ENCODE data around the gene COL5A3.
"Not testable (repeated sequence)": the region's sequence is repeated elsewhere in the genome, so short reads cannot be mapped to it uniquely, and the experiment has no call there.

Gene COL5A3

DNA sequence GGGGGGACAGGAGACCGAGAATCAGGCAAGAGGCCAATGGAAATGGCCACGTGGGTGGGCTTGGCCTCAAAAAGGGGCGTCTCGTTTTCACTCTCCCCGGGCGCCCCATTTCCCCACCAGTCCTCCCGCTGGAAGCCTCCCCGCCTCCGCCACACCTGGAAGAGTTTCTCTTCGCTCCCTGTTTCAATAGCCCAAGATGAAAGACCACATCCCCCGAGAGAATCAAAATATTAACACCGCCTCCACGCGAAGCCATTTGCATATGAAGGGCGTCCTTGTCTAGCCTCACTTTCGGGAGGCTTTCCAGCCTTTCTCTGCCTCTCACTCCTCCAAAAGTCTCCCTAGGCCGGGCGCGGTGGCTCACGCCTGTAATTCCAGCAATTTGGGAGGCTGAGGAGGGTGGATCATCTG is 73.3 kb downstream of the COL5A3 start:
- DNase-seq (ENCODE audit: low read depth in 3 of 3) = no peak

DNA sequence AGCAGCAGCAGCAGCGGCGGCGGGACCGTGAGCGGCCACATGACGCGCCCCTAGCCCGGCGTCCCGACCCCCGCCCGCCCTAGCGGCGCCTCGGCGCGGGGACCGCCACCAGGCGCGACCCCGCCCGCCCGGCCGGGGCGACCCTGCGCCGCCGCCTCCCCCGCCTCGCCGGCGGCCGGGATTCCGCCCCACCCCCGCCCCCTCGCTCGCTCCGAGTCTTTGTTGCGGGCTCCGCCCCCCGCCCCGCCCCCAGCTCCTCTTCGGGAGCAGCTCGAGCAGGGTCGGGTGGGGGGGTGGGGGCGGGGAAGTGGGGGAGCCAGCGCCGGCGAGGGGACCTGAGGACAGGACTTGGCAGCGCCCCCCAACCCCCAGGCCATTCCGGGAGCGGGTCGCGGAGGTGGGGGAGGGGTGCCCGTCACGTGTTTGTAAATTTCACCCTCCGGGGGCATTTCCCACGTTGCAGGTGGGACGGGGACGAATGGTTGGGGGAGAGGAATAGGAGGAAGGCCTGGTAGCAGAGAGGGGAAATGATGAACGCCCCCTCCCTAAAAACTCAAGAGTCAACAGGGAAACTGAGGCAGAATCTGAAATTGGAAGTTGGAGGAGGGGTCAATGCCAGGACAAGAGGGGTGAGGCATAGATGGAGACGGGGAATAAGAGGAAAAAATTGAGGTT is 73.8 kb downstream of the COL5A3 start, which contains the start of gene OLFM2:
Gene OLFM2, minus strand, starts transcription at position 190 of the 675 bp plus-strand sequence. Its CDS starts 149 bp downstream, at position 41.
- DNase-seq (ENCODE audit: low read depth in 3 of 3) = no peak

DNA sequence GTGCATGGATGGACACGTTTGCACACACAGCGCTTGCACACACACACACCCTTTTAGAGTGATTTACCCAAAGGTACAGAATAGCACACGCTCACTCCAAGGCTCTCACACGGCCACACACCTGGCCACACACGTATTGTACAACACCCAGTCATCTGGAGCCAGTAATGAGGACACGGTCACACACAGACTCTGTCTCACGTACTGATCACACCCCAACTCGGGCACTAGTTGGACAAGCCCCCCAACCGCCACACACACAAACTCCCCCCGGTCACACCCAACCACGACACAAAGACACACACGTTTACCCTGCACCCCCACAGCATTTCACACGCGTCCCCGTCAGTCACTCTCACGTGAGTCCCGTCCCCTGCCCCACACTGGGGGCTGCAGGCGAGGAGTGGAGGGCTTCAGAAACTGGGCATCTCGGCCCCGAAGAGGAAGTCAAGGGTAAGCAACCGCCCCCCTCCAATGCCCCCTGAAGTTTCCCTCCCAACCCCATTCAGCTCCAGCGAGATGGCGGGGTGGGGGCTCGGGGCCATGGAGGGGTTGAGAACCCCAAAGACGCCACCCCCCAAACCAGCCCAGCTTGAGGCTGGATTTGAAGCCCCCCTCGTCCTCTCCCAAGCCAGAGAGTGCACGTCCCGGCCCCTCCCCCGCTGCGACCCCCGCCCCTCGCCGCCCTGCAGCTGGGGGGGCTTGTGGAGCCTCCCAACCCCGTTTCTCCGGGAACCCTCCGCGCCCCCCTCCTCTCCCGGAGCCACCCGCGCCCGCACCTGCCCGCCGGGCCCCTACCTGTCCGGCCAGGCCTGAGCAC is 74.6 kb downstream of the COL5A3 start:
- DNase-seq (ENCODE audit: low read depth in 3 of 3) = no peak

DNA sequence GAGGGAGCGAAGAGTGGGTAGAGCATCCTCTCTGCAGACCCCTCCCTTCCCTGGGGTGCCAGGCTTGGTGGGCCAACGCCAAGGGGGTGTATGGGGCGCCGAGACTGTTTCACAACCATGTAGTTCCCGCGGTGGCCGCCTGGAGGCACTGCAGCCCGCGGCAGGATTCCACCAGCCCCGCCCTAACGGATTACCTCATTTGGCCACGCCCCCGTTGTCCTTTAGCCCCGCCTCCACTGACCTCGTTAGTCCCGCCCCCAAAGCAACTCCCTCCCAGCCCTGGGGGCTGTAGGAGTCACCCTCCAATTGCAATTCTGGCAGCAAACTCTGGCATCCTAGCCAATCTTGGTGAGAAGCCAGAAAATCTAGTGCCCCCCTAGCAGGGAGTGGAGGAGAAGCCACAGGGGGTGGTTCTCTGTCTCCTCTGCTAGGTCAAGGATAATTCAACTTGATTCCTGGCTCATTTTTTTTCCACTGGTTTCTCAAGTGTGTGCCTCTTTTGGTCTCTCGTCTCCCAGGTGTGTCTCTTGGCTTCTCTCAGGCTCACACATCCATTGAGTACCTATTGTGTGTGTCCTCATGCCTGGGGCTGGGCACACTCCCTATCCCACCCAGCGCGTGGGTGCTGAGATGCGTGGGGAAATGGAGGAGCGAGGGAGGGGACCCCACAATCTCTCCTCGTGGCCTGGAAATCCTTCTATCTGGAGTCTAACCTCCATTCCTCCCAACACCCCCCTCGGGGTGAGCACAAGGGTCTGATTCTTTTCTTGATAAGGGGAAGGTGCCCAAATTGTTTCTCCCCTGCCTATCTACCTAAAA is 76.0 kb downstream of the COL5A3 start:
- peak; percentile 78 to 89 (median 88) for DNase-seq (ENCODE audit: low read depth in 3 of 3)

DNA sequence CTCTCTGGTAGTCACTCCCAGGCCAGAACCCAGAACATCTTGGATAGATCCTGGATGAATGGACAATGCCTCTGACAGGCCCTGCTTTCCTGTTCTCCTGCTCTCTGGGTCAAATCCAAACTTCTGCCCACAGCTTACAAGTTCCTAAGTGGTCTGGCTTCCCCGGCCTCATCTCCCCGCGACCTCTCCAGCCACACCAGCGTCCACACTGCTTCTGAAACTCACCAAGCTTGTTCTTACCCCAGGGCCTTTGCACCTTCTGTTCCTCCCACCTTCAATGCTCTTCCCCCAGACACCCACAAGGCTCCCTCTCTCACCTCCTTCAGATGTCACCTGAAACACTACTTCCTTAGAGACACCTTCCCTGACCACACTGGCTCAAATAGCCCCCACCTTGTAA is 77.5 kb downstream of the COL5A3 start:
- DNase-seq (ENCODE audit: low read depth in 3 of 3) = no peak

DNA sequence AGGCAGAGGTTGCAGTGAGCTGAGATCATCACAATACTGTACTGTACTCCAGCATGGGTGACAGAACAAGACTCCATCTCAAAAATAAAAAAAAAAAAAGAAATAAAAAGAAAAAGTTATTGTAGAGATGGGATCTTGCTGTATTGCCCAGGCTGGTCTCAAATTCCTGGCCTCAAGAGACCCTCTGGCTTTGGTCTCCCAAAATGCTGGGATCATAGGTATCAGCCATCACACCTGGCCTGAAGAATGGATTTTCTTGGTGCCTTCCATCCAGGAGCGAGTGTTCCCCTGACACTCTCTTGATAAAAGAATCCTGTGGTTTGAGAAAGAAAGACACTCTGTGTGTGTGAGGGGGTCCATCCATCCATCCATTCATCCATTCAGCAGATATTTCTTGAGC is 78.7 kb downstream of the COL5A3 start:
- no peak for DNase-seq (ENCODE audit: low read depth in 3 of 3)

DNA sequence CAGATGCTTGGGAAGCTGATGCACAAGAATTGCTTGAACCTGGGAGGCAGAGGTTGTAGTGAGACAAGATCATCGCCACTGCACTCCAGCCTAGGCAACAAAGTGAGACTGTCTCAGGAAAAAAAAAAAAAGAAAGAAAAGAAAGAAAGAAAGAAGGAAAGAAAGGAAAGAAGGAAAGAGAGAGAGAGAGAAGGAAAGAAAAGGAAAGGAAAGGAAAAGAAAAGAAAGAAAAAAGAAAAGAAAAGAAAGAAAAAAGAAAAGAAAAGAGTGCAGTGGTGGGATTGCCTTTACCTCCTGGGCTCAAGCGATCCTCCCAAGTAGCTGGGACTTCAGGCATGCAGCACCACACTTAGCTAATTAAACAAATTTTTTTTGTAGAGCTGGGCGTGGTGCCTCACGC is 86.9 kb downstream of the COL5A3 start:
- DNase-seq (ENCODE audit: low read depth in 3 of 3) = no peak

DNA sequence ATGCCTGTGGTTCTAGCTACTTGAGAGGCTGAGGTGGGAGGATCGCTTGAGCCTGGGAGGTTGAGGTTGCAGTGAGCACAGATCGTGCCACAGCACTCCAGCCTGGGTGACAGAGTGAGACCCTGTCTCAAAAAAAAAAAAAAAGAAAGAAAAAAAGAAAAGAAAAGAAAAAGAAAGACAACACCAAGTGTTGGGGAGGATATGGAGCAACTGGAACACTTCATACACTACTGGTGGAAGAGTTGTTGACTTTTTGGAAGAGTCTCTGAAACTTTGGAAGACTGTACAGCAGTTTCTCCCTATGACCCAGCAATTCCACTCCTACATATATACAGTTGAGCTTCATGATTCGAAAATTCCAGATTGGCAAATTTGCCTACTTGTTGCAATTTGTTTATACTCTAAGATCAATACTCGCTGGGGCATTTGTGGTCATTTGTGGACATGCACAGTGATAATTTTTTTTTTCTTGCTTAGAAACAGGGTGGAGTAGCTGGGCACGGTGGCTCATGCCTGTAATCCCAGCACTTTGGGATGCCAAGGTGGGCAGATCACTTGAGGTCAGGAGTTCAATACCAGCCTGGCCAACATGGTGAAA is 87.4 kb downstream of the COL5A3 start:
- DNase-seq (ENCODE audit: low read depth in 3 of 3) = not testable (repeated sequence)

DNA sequence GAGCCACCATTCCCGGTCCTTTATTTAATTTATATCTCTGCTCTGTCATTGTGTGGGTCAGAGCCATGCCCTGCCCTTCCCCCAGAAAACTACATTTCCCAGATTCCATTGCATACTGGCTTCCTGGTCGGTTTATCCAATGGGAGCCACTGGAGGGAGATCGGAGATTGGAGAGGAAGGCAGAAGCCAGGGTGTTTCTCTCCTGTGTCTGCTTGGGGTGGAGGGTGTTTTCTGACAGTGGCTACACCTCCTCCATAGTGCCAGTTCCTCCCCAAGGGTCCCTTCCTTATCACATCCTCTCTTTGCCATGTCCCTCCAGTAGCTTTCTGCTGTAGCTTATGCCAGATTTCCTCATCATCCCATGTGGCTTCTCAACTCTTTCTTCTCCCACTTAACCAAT is 93.0 kb downstream of the COL5A3 start:
- peak in 1 of 3 donors; percentile 7 for DNase-seq (ENCODE audit: low read depth in 3 of 3)

DNA sequence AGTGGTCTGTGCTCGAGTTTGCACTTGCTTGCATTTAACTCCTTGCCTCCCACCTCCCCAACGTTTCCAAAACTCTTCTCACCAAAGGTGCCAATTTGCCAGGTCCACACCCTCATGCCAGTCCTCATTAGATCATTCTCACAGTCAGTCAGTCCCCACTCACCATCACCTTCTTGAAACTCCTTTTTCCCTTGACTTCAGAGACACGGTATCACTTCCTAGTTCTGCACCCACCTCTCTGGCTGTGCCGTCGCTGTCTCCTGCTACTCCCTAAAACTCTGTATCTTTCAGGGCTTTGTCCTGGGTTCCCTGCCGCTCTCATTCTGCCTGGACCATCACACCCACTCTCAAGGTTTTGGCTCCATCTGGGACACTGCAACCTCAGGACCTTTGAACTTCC is 93.6 kb downstream of the COL5A3 start:
- DNase-seq (ENCODE audit: low read depth in 3 of 3) = no peak

DNA sequence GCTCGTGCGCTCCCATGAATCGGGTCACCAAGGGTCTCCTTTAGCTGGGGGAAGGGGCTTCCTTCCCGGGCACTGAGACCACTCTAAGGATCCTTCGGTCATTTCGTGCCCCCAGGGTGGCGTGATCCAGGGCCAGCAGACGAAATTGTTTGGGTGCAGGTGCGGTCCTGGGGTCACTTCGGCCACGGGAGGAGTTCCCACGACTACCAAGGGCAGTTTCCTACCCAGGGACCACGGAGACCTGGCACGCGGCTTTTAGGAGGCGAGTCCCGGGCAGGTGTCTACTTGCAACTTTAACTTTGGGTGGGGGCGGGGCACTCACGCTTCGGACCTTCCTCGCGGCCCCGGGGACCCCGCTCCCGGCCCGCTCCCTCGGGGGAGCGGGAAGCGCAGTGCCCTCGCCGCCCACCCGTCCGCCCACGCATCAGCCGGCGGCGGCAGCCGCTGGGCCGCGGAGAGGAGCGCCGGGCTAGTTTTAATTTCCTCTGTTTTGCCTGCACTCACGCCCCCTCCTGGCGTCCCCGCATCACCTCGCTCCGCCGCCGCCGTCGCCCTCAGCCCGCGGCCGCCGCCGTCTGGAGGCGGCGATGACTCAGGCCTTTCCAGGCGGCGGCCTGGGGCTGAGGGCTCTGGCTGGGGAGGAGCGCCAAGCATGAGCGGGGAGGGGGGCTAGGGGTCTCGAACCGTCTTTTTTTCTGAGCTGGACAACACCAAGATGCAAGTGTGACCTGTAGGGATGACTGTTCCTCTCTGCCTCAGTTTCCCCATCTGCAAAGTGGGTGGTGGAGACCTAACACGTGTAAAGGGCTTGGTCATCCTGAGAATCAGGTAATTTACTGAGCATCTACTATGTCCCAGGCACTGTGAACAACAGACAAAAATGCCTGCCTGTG is 95.7 kb downstream of the COL5A3 start:
- DNase-seq (ENCODE audit: low read depth in 3 of 3) = peak; percentile 65 to 84 (median 67)

DNA sequence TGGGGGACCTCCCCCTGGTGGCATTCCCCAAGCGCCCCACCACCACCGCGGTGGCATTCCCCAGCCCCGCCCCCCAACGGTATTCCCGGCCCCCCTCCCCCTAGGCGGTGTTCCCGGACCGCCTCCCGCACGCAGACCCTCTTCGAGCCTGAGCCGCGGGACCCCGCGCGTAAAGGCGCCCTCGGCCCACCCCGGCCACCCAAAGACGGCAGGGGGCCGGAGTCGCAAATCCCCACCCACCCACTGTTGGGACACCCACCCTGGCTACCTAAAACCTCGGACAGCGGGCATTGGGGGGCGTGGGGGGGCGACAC is 96.3 kb downstream of the COL5A3 start:
- no peak for DNase-seq (ENCODE audit: low read depth in 3 of 3)

DNA sequence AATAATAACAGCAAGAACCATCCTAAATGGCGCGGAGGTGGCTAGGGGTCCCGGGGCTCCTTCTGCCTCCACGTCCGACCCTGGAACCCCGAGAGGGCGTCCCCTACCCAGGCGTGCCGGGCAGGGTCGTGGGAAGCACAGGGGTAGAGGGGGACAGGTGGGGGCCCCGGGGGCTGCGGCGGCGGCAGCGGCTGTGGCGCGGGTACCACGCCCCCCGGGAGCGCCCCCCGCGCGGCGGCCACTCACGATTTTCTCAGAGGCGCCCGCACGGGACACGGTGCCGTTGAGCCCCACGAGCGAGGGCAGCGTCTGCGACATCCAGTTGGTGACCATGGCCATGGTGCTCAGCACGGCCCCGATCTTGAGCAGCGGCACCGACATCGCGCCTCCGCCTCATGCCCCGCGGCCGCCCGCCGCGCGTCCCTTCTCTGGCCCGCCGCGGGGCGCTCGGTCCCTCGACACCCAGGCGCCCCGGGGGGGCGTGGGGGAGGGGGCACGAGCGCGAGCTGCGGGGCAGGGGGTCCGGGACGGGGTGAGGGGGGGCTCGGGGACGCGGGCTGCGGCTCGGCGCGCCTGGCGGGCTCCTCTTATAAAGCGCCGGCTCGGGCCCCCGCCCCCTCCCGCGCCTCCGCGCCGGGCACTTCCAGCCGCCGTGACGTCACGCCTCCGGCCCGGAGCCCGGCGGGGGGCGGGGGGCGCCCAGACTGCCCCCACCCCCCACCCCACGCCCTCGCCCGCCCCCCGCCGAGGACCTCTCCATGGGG is 96.9 kb downstream of the COL5A3 start:
- DNase-seq (ENCODE audit: low read depth in 3 of 3) = no peak

DNA sequence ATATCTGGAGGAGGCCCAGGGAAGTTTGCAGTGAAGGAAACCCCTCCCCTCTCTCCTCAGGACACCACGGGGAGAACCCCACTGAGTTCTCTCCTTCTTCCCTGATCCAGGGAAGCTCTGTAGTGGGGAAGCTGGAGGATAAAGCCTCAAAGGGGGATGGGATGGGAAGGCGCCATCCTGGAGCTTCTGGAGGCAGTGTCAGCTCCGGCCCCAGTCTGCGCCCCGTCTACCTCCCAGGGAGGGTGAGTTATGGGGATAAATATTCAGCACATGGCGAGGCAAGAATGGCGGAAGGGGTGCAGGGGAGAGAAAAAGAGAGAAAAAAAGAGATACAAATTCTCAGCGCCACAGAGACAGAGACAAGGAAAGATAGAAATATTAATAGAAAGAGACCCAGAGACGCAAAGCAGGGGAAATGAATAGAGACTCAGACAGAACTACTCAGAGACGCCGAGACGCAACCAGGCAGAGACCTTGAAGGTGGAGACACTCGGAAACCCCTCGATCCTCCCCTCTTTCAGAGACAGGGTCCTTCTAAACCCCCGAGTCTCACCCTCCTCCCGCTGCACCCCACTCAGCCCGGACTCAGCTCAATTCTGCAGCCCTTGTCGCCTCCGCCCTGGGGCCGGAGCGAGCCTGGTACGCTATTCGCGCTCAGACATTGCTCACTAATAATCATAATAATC is 97.6 kb downstream of the COL5A3 start:
- no peak for DNase-seq (ENCODE audit: low read depth in 3 of 3)

DNA sequence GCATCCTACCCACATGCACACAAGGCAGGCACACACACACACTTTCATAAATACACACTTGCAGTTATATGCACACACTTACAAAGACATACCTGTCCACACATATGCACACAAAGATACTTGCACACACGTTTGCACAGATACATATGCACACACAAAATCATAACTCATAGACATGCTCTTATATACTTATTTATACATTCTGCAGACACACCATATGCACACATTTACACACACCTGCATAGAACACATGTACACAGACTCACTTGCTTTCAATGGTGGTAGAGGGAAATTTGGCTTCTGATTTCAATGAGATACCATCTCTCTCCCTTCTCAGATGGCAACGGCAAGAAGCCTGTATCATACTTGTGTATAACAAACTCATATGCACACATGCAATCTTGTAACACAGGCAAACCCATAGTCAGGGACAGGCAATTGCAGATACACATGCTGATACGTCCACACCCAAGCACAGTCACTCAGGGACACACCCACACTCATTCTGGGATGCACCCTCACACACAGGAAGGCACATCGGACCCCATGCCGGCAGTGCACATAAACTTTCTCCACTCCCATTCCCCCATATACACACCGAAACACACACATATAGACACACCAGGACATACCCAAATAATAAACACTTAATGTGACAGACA is 98.6 kb downstream of the COL5A3 start:
- DNase-seq (ENCODE audit: low read depth in 3 of 3) = no peak

DNA sequence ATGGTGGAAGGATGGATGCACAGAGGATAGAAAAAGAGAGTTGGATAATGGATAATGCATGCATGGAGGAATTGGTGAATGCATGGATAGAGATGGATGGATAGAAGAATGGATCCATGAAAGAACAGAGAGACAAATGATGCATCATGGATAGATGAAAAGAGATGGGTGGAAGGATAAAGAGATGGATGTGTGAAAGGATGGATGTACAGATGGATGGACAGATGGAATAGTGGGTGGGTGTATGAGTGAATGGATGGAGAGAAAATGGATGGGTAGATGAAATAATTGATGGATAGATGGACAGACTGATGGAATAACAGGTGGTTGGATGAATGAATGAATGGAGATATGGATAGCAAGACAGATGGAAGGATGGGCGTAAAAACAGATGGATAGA is 99.7 kb downstream of the COL5A3 start:
- no peak for DNase-seq (ENCODE audit: low read depth in 3 of 3)

Data from stimulated activated CD4-positive, alpha-beta T cell treated with anti-CD3 and anti-CD28 coated beads, TNF-alpha, amount 100 ng/mL, for 48 hours (primary cell).